ENCODE results near the gene CENPW. TPM values are rescaled to one million over a fixed set of nuclear protein-coding genes. Genes with fewer than 3 reads are reported as not detected.

CENPW gene
- total RNA-seq, 1 experiment from 2014 or later, result 46.9 TPM

- ChIA-PET CTCF (no interaction called here), RAD21 (ENCODE audit: low non-redundant PET in 1 of 2, low total read pairs in 2 of 2, uncharacterized antibody in 2 of 2, unreplicated experiment in 2 of 2) (no interaction called here), POLR2A (no interaction called here)
- no peak overlapping the region for H3K4me3 ChIP-seq (replicated peaks in 1 of 2; ENCODE audit: low read depth in 1 of 2, low read length in 2 of 2)
- no peak for TF ChIP-seq SRF (IDR thresholded peaks at IDR 0.05; ENCODE audit: low read depth)
- no peak for TF ChIP-seq TCF7L2 (IDR thresholded peaks at IDR 0.05; ENCODE audit: borderline replicate concordance, extremely low read depth, insufficient read depth, insufficient read length)
- no peak for TF ChIP-seq EZH2phosphoT487 (IDR thresholded peaks at IDR 0.05; ENCODE audit: borderline replicate concordance)
- TF ChIP-seq EZH2 (IDR thresholded peaks at IDR 0.05), result no peak
- no peak for TF ChIP-seq FOSL1 (IDR thresholded peaks at IDR 0.05; ENCODE audit: low read depth)
- TF ChIP-seq CBX3 (IDR thresholded peaks at IDR 0.05; ENCODE audit: low read depth), result no peak
- no peak for TF ChIP-seq RAD21 (IDR thresholded peaks at IDR 0.05; ENCODE audit: low read depth)
- TF ChIP-seq POLR2AphosphoS5 (IDR thresholded peaks at IDR 0.05; ENCODE audit: low read depth, low read length), result no peak
- TF ChIP-seq ZNF274 (IDR thresholded peaks at IDR 0.05; ENCODE audit: low read depth, low read length), result no peak
- no peak for TF ChIP-seq JUND (IDR thresholded peaks at IDR 0.05)
- TF ChIP-seq POLR2A (IDR thresholded peaks at IDR 0.05; ENCODE audit: borderline replicate concordance, extremely low read depth, insufficient read depth, insufficient read length), result no peak
- TF ChIP-seq REST (IDR thresholded peaks at IDR 0.05; ENCODE audit: low read depth), result no peak
- TF ChIP-seq, protein P1, sequence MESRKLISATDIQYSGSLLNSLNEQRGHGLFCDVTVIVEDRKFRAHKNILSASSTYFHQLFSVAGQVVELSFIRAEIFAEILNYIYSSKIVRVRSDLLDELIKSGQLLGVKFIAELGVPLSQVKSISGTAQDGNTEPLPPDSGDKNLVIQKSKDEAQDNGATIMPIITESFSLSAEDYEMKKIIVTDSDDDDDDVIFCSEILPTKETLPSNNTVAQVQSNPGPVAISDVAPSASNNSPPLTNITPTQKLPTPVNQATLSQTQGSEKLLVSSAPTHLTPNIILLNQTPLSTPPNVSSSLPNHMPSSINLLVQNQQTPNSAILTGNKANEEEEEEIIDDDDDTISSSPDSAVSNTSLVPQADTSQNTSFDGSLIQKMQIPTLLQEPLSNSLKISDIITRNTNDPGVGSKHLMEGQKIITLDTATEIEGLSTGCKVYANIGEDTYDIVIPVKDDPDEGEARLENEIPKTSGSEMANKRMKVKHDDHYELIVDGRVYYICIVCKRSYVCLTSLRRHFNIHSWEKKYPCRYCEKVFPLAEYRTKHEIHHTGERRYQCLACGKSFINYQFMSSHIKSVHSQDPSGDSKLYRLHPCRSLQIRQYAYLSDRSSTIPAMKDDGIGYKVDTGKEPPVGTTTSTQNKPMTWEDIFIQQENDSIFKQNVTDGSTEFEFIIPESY (IDR thresholded peaks at IDR 0.05; ENCODE audit: extremely low read depth, insufficient replicate concordance, low read length), result no peak
- TF ChIP-seq YY1 (IDR thresholded peaks at IDR 0.05; ENCODE audit: extremely low read depth, insufficient replicate concordance, low read depth, low read length), result no peak
- no peak for TF ChIP-seq SP1 (IDR thresholded peaks at IDR 0.05; ENCODE audit: low read depth)
- no peak for TF ChIP-seq CTCF (IDR thresholded peaks at IDR 0.05 in 2 of 3, conservative IDR thresholded peaks at IDR 0.05 in 1 of 3; ENCODE audit: borderline replicate concordance in 1 of 3, insufficient read depth in 1 of 3, low read depth in 2 of 3, low read length in 2 of 3)
- TF ChIP-seq CEBPB (IDR thresholded peaks at IDR 0.05; ENCODE audit: low read depth), result no peak
- TF ChIP-seq EGR1 (IDR thresholded peaks at IDR 0.05; ENCODE audit: low read depth), result no peak
- TF ChIP-seq ZFX (IDR thresholded peaks at IDR 0.05), result no peak
- TF ChIP-seq ELF1 (IDR thresholded peaks at IDR 0.05; ENCODE audit: borderline replicate concordance, low read depth), result no peak
- no peak overlapping the region for H3K9ac ChIP-seq (ENCODE audit: low read length)
- no peak overlapping the region for H3K27ac ChIP-seq (ENCODE audit: low read depth, low read length)
- no peak overlapping the region for H3K4me2 ChIP-seq (ENCODE audit: low read length)
- intact Hi-C loops (cut with micrococcal nuclease), result no loop called here
- no peak overlapping the region for H2AFZ ChIP-seq (ENCODE audit: low read depth, low read length, poor library complexity, severe bottlenecking)
- no peaks in the 10 kb centered on the region for H3K36me3 ChIP-seq (ENCODE audit: control insufficient read depth in 1 of 2, insufficient read depth in 2 of 2, low read length in 2 of 2)
- ATAC-seq (no peak), DNase-seq (ENCODE audit: low read depth, low spot score) (no peak)
- BruUV-seq (replicated peaks), result no TSS peak
- H3K9me3 ChIP-seq (ENCODE audit: control insufficient read depth in 1 of 2, insufficient read depth in 1 of 2, low read depth in 1 of 2, low read length in 2 of 2), result no peaks in the 10 kb centered on the region
- no peaks in the 10 kb centered on the region for H3K9me2 ChIP-seq (ENCODE audit: insufficient read depth)
- no peaks in the 10 kb centered on the region for H3K4me1 ChIP-seq (ENCODE audit: control insufficient read depth in 1 of 2, insufficient read depth in 2 of 2, low read length in 2 of 2)
- no peaks in the 10 kb centered on the region for H3K27me3 ChIP-seq (ENCODE audit: insufficient read depth, low read length)
- H4K20me1 ChIP-seq (ENCODE audit: insufficient read depth), result no peaks in the 10 kb centered on the region
- H3K79me2 ChIP-seq (ENCODE audit: insufficient read depth, low read length), result no peaks in the 10 kb centered on the region
Observed at GRCh38 chr6:126381498-126381897, 41.6 kb downstream of the CENPW start.
